GM19240 (cell line): ENCODE data around the gene SENP1.
"Not testable (repeated sequence)": the region's sequence is repeated elsewhere in the genome, so short reads cannot be mapped to it uniquely, and the experiment has no call there.

Source experiments
- DNase-seq: peaks from one replicate; pipeline ENCODE4 v3.0.0; 2011; ENCODE audit warnings: low spot score; ENCODE audit not compliant: insufficient read length

The SENP1 gene

GRCh38 chr12:48105867-48106680, at the start of gene SENP1:
Gene SENP1, minus strand, starts transcription at chr12:48106079. Its CDS starts 4,607 bp downstream, at chr12:48101472.
- peak; percentile 47 for DNase-seq

GRCh38 chr12:48151103-48151771, 45.4 kb upstream of the SENP1 start:
- no peak for DNase-seq

- no peak for DNase-seq
Measured at GRCh38 chr12:48145981-48146380, 40.1 kb upstream of the SENP1 start.

GRCh38 chr12:48143898-48144297, 38.0 kb upstream of the SENP1 start:
- DNase-seq, result no peak

- DNase-seq, result no peak
Measured at GRCh38 chr12:48142818-48143674, 37.2 kb upstream of the SENP1 start.

- DNase-seq, result no peak
Measured at GRCh38 chr12:48135027-48135426, 29.1 kb upstream of the SENP1 start.

GRCh38 chr12:48132826-48133225, 26.9 kb upstream of the SENP1 start:
- no peak for DNase-seq

DNA sequence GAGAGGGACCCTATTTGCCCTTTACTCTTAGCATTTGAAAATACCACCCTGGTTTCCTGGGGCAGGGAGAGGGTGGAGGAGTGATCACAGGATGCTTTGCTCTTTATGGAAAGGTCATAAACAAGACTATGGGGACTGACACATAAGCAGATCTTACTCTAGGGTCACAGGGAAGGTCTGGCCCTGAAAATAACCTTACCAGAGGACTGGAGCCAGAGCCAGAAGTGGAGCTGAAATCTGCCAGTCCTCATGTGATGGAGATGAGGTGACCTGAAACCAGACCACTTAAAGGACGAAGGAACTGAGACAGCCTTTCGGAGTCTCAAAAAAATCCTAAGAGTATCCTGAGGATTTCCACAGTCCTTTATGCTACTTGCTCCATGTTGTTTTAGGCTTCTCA, 25.6 kb upstream of the SENP1 start:
- no peak for DNase-seq

- DNase-seq, result no peak
Measured at GRCh38 chr12:48129376-48129775, 23.5 kb upstream of the SENP1 start.

DNA sequence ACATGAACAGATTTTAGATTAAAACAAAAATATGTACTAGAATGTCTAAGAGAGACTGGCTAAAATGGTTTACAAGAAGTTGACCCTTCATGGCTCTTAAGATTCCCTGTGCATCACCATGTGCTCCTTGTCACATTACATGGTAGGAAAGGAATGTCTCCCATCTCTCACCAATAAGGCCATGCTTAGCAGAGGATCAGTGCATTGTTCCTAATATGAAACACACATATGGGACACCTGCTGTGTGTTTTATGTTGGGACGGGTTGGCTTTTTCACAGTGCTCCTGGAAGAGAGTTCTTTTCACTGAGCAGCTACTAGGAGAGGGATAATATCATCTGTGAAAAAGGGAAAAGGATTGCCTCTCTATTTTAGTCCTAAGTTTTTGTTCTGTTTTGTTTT, 22.9 kb upstream of the SENP1 start:
- DNase-seq, result no peak

GRCh38 chr12:48126953-48127630, 21.2 kb upstream of the SENP1 start:
- no peak for DNase-seq

GRCh38 chr12:48125985-48126384, 20.1 kb upstream of the SENP1 start:
- no peak for DNase-seq

DNA sequence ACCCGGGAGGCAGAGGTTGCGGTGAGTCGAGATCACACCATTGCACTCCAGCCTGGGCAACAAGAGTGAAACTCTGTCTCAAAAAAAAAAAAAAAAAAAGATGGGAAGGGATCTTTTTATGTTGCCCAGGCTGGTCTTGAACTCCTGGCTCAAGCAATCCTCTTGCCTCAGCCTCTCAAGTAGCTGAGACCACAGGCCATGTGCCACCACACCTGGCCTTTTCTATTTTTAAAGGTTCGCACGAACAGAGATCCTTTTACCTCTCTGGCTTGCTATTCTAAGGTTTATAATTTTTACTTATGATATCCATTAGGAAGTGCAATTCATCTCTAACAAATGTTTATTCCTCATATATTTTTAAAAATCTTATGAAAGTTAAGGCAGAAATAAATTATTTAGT, 19.7 kb upstream of the SENP1 start:
- not testable (repeated sequence) for DNase-seq

DNA sequence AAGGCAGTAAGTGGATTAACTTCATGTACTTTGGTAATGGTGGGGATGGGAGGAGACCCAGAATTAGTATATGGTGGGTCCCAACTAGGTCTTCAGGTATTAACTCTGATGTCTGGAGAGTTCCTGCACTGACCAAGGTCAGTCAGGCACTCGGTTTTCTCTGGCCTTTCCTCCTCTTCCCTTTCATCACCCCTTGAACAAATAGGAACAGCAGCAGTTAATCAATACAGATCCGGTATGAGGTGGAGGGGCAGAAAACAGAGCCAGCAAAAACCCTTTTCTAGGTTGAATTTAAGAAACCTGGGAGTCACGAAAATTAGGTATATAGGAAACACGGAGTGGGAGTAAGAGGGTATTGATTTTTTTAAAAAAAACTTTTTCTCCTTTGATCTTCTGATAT, 17.3 kb upstream of the SENP1 start:
- DNase-seq, result no peak

GRCh38 chr12:48122065-48122834, 16.4 kb upstream of the SENP1 start:
- no peak for DNase-seq

DNA sequence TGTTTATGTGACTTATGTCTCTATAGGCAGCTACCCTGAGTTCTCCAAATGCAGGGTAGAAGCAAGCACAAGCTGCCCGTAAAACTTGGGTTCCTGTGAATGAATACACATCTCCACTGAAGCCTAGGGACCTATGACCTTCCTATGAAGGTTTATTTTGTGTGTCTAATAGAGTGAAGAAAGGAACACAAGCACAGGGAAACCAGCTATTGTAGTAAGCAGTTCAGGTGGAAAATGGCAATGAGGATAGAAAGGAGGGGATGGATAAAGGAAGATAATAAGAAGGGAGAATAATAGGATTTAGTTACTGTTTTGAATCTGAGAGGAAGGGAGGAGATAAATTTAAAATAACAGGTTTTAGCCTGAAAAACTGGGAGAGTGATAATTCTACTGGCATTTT, 15.6 kb upstream of the SENP1 start:
- no peak for DNase-seq

- DNase-seq, result no peak
Measured at GRCh38 chr12:48119834-48120195, 13.9 kb upstream of the SENP1 start.

DNA sequence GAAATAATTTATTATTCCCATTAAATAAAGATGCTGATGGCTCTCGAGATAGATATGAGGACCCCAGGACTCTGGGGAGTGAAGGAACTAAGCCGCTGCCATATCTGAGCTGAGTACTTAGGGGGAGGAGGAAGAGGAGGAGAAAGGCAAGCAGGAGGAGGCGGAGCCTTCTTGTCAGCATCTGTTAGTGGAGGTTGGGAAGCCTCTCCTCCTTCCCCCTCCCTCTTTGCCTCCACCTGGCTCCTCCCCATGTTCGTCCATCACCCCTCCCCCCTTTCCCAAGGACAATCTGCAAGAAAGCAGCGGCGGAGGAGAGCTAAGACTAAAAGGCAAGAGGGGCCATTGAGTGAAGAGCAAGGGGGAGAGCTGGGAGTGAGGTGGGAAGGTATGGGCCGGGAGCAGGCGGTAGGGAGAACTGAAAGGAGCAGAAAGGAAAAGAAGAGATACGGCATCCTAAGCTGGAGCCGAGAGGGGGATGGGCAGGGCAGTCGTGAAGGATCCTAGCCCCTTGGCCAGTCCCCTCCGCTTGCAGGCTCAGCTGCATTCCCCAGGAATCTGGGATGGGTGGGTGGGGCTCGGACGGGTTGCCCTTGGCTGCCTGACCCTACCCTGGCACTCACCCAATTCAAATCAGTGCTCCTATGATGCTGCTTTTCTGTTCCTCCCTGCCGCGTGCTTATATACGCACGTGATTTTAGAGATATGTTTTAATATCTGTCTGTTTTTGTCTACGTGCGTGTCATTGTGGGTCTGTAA, 13.4 kb upstream of the SENP1 start, which contains the start of gene PFKM:
TSS of gene PFKM (plus strand) at position 287 of the 756 bp plus-strand sequence. CDS start 3,411 bp downstream, outside the sequence.
- peak; percentile 92 for DNase-seq

DNA sequence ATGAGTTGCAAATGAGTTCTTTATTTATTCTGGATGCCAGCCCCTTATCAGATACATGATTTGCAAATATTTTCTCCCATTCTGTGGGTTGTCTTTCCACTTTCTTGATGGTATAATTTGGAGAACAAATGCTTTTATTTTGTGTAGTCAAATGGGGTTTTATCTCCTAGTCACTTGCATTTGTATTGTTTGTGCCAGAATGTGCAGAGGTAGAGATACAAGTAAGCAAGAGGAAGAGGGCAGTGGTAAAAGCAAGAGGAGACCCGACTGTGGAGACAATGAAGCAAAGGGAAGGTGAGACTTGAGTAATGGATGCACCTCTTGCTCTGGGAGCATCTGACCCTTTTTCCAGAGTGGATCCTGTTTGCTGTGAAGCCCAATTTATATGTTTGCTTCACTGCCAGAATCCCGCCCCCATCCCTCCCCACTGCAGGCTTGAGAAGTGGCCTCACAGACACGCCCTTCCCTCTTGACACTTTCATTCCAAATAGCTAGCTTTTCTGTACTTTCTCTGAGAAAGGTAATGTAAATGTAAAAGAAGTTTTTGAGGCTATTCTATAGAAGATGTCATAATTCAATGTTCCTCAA, 12.5 kb upstream of the SENP1 start:
- no peak for DNase-seq
